Activated T-helper 2 cell treated with anti-CD3 and anti-CD28 coated beads, Interferon-gamma antibody, Interleukin-2, Interleukin-4, amounts not matched to agents 10 μg/mL and 5 μg/mL and 100 μg/mL, durations not matched to agents 14 hours and 24 hours and 36 hours (primary cell): ENCODE measurements around the gene TVP23C. TPM values are rescaled to one million over a fixed set of nuclear protein-coding genes. Genes with fewer than 3 reads are reported as not detected.
"Not testable (repeated sequence)": the region's sequence is repeated elsewhere in the genome, so short reads cannot be mapped to it uniquely, and the experiment has no call there.

Experiments
- DNase-seq: peaks from one replicate; pipeline ENCODE4 v3.0.0; 2021; ENCODE audit warnings: low spot score
- H3K27ac Mint-ChIP-seq: one replicate; pipeline ENCODE4 v1.8.0; 2021; ENCODE audit warnings: mixed read lengths
- H3K27me3 Mint-ChIP-seq: one replicate; pipeline ENCODE4 v1.8.0; 2021; ENCODE audit warnings: low read depth, mixed read lengths
- H3K36me3 Mint-ChIP-seq: one replicate; pipeline ENCODE4 v1.8.0; 2021; ENCODE audit warnings: low read depth, mixed read lengths
- H3K4me1 Mint-ChIP-seq: one replicate; pipeline ENCODE4 v1.8.0; 2021; ENCODE audit warnings: low read depth, mixed read lengths
- H3K4me3 Mint-ChIP-seq: one replicate; pipeline ENCODE4 v1.8.0; 2021; ENCODE audit warnings: low read depth, mild to moderate bottlenecking, moderate library complexity, mixed read lengths
- H3K9me3 Mint-ChIP-seq: one replicate; pipeline ENCODE4 v1.8.0; 2021; ENCODE audit warnings: mixed read lengths
- intact Hi-C: fragments of 100-400 bp; cut with micrococcal nuclease; formaldehyde crosslinking; loops from one replicate; pipeline ENCODE4 v1.15.1; 2023
- total RNA-seq: library from RNA; stranded (reverse); gene quantifications from 2 replicates; pipeline ENCODE4 v1.2.3, GENCODE V29; 2022

TVP23C gene
- total RNA-seq, 1 donor from 2014 or later = 11.9 TPM

GRCh38 chr17:15561439-15561838 lies 1.8 kb downstream of the TVP23C start:
- H3K4me3 Mint-ChIP-seq, H3K27me3 Mint-ChIP-seq, DNase-seq, H3K9me3 Mint-ChIP-seq, intact Hi-C loops, H3K27ac Mint-ChIP-seq: not testable (repeated sequence)
- H3K36me3 Mint-ChIP-seq = peaks cover 17% of the 10 kb centered on the region
- peaks cover 13% of the 10 kb centered on the region for H3K4me1 Mint-ChIP-seq

- H3K27ac Mint-ChIP-seq, H3K4me3 Mint-ChIP-seq, H3K9me3 Mint-ChIP-seq, H3K27me3 Mint-ChIP-seq, intact Hi-C loops, DNase-seq: not testable (repeated sequence)
- peaks cover 26% of the 10 kb centered on the region for H3K36me3 Mint-ChIP-seq
- H3K4me1 Mint-ChIP-seq = peaks cover 14% of the 10 kb centered on the region
Measured at GRCh38 chr17:15558403-15559105, 4.7 kb downstream of the TVP23C start.

GRCh38 chr17:15557334-15557832 lies 5.9 kb downstream of the TVP23C start:
- H3K9me3 Mint-ChIP-seq, H3K27me3 Mint-ChIP-seq, DNase-seq, H3K4me3 Mint-ChIP-seq, intact Hi-C loops, H3K27ac Mint-ChIP-seq: not testable (repeated sequence)
- Mint-ChIP-seq H3K36me3 (peaks cover 27% of the 10 kb centered on the region), H3K4me1 (peaks cover 14% of the 10 kb centered on the region)

GRCh38 chr17:15552932-15553331 lies 10.4 kb downstream of the TVP23C start:
- H3K9me3 Mint-ChIP-seq, H3K4me1 Mint-ChIP-seq, H3K27me3 Mint-ChIP-seq, H3K27ac Mint-ChIP-seq, DNase-seq, H3K4me3 Mint-ChIP-seq, intact Hi-C loops: not testable (repeated sequence)
- H3K36me3 Mint-ChIP-seq = peaks cover 16% of the 10 kb centered on the region

GRCh38 chr17:15549552-15549951 lies 13.7 kb downstream of the TVP23C start:
- H3K36me3 Mint-ChIP-seq = peaks cover 31% of the 10 kb centered on the region
- H3K9me3 Mint-ChIP-seq, intact Hi-C loops, H3K4me1 Mint-ChIP-seq, H3K27ac Mint-ChIP-seq, DNase-seq, H3K4me3 Mint-ChIP-seq, H3K27me3 Mint-ChIP-seq: not testable (repeated sequence)

GRCh38 chr17:15546604-15547003 lies 16.7 kb downstream of the TVP23C start:
- peaks cover 28% of the 10 kb centered on the region for H3K36me3 Mint-ChIP-seq
- H3K4me1 Mint-ChIP-seq, H3K4me3 Mint-ChIP-seq, H3K27ac Mint-ChIP-seq, H3K9me3 Mint-ChIP-seq, H3K27me3 Mint-ChIP-seq, intact Hi-C loops, DNase-seq: not testable (repeated sequence)

GRCh38 chr17:15540371-15541219 lies 22.7 kb downstream of the TVP23C start:
- peaks cover 28% of the 10 kb centered on the region for H3K36me3 Mint-ChIP-seq
- H3K9me3 Mint-ChIP-seq, H3K4me1 Mint-ChIP-seq, H3K27me3 Mint-ChIP-seq, DNase-seq, intact Hi-C loops, H3K27ac Mint-ChIP-seq, H3K4me3 Mint-ChIP-seq: not testable (repeated sequence)

GRCh38 chr17:15533122-15533521 lies 30.2 kb downstream of the TVP23C start:
- H3K36me3 Mint-ChIP-seq = peaks cover 25% of the 10 kb centered on the region
- H3K9me3 Mint-ChIP-seq, H3K27ac Mint-ChIP-seq, H3K4me1 Mint-ChIP-seq, intact Hi-C loops, DNase-seq, H3K4me3 Mint-ChIP-seq, H3K27me3 Mint-ChIP-seq: not testable (repeated sequence)

GRCh38 chr17:15526292-15527218 lies 36.7 kb downstream of the TVP23C start:
- H3K27me3 Mint-ChIP-seq, H3K27ac Mint-ChIP-seq, intact Hi-C loops, H3K9me3 Mint-ChIP-seq, H3K4me3 Mint-ChIP-seq, H3K4me1 Mint-ChIP-seq, DNase-seq: not testable (repeated sequence)
- peaks cover 13% of the 10 kb centered on the region for H3K36me3 Mint-ChIP-seq

GRCh38 chr17:15524990-15525985 lies 38.0 kb downstream of the TVP23C start:
- not testable (repeated sequence) for H3K4me1 Mint-ChIP-seq, H3K27me3 Mint-ChIP-seq

GRCh38 chr17:15516150-15516549 lies 47.1 kb downstream of the TVP23C start:
- no peaks in the 10 kb centered on the region for H3K9me3 Mint-ChIP-seq
- intact Hi-C loops = no loop called here
- H3K4me3 Mint-ChIP-seq = no peak overlapping the region
- DNase-seq = no peak
- no peaks in the 10 kb centered on the region for H3K27me3 Mint-ChIP-seq
- H3K4me1 Mint-ChIP-seq = no peaks in the 10 kb centered on the region
- H3K36me3 Mint-ChIP-seq = peaks cover 21% of the 10 kb centered on the region
- no peak overlapping the region for H3K27ac Mint-ChIP-seq

More at GRCh38 chr17:15524990-15525985, 38.0 kb downstream of the TVP23C start:
- H3K36me3 Mint-ChIP-seq, H3K27ac Mint-ChIP-seq, intact Hi-C loops, DNase-seq, H3K9me3 Mint-ChIP-seq, H3K4me3 Mint-ChIP-seq: not testable (repeated sequence)
